Progenitor cell of endocrine pancreas (in vitro differentiated cells): ENCODE results near the gene LHX4. TPM values are rescaled to one million over a fixed set of nuclear protein-coding genes. Genes with fewer than 3 reads are reported as not detected.

Experiments used
- DNase-seq: peaks from one replicate; pipeline ENCODE4 v3.0.0; 2021; ENCODE audit warnings: low spot score; ENCODE audit not compliant: unreplicated experiment
- H3K27ac Mint-ChIP-seq: 2 replicates; pipeline ENCODE4 v1.8.0; 2021; ENCODE audit warnings: mild to moderate bottlenecking, moderate library complexity, mixed read lengths
- H3K27me3 Mint-ChIP-seq: 2 replicates; pipeline ENCODE4 v1.8.0; 2021; ENCODE audit warnings: mixed read lengths
- H3K36me3 Mint-ChIP-seq: 2 replicates; pipeline ENCODE4 v1.8.0; 2022; ENCODE audit warnings: mixed read lengths; ENCODE audit not compliant: insufficient read depth
- H3K4me1 Mint-ChIP-seq: 2 replicates; pipeline ENCODE4 v1.8.0; 2021; ENCODE audit warnings: low read depth, mixed read lengths
- H3K4me3 Mint-ChIP-seq: 2 replicates; pipeline ENCODE4 v1.8.0; 2021; ENCODE audit warnings: low read depth, mild to moderate bottlenecking, moderate library complexity, mixed read lengths
- H3K9me3 Mint-ChIP-seq: 2 replicates; pipeline ENCODE4 v1.8.0; 2021; ENCODE audit warnings: low read depth, mixed read lengths
- CTCF ChIP-seq: fragments of 200-600 bp; sonication (generic); IDR thresholded peaks from one replicate; pipeline ENCODE4 v1.5.0; 2021; ENCODE audit warnings: antibody characterized with exemption, mild to moderate bottlenecking; ENCODE audit not compliant: unreplicated experiment
- total RNA-seq: library from RNA; stranded (reverse); gene quantifications from 2 replicates; pipeline ENCODE4 v1.2.1, GENCODE V29; 2021

Gene LHX4
- total RNA-seq, 1 donor from 2014 or later, result 0.55 TPM

DNA sequence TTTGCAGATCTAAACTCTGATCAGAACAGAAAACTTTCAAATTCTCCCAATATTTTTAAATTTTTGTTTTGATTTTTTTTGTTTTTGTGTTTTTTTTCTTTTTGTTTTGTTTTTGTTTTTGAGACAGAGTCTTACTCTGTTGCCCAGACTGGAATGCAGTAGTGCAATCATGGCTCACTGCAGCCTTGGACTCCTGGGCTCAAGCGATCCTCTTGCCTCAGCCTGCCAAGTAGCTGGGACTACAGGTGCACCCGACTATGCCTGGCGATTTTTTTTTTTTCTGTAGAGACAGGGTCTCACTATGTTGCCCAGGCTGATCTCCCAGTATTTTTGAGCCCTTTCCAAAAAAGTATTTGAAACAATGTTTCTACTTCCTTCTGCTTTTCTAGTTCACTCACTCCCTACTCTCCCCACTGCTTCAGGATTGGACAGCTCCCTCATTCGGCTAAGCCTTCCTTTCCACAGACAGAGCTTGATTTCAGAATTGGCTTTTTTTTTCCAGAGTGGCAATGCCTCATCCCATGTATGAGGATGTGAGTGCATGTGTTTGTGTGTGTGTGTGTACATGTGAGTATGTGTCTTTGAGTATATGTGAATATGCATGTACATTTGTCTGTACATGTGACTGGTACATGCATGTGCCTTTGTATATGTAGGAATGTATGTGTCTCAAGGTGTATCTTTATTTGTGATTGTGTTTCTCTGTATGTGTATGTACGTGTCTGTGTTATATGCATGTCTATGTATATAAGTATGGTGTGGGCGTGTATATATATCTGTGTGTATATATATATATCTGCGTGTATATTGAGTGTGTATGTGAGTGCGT is 11.9 kb downstream of the LHX4 start:
- Mint-ChIP-seq H3K36me3 (no peaks in the 10 kb centered on the region), H3K27me3 (peaks cover 75% of the 10 kb centered on the region), H3K4me3 (no peak overlapping the region), H3K4me1 (peaks cover under 1% of the 10 kb centered on the region), H3K9me3 (no peaks in the 10 kb centered on the region), H3K27ac (no peak overlapping the region)
- TF ChIP-seq CTCF, result no peak
- DNase-seq, result no peak

- H3K36me3 Mint-ChIP-seq, result no peaks in the 10 kb centered on the region
- H3K4me1 Mint-ChIP-seq, result peaks cover 13% of the 10 kb centered on the region
- no peak for TF ChIP-seq CTCF
- H3K27me3 Mint-ChIP-seq, result peaks cover 57% of the 10 kb centered on the region
- H3K9me3 Mint-ChIP-seq, result no peaks in the 10 kb centered on the region
- H3K27ac Mint-ChIP-seq, result no peak overlapping the region
- no peak for DNase-seq
- no peak overlapping the region for H3K4me3 Mint-ChIP-seq
Observed at GRCh38 chr1:180243517-180244221, 13.6 kb downstream of the LHX4 start.

DNA sequence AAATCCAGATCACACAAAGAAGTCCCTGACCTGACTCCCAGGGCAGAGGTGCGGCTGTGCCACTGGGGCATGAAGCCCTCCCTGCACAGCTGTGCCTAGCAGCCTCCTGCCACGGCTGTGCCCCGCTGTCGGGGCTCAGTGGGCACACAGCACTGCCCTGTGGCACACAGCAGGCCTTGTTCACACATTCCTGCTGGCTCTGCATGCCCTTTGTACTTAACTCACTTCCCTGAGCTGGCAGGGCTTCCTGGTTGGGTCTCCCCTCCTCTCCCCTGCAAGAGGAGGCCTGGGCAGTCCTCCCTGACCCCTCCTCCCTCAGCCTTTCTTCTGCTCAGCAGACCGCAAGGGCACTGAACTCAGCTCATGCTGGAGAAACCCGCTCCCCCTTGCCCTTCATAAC is 14.8 kb downstream of the LHX4 start:
- Mint-ChIP-seq H3K4me3 (no peak overlapping the region), H3K9me3 (no peaks in the 10 kb centered on the region), H3K27ac (no peak overlapping the region), H3K36me3 (no peaks in the 10 kb centered on the region), H3K27me3 (peaks cover 48% of the 10 kb centered on the region), H3K4me1 (peaks cover 14% of the 10 kb centered on the region)
- TF ChIP-seq CTCF, result no peak
- no peak for DNase-seq

DNA sequence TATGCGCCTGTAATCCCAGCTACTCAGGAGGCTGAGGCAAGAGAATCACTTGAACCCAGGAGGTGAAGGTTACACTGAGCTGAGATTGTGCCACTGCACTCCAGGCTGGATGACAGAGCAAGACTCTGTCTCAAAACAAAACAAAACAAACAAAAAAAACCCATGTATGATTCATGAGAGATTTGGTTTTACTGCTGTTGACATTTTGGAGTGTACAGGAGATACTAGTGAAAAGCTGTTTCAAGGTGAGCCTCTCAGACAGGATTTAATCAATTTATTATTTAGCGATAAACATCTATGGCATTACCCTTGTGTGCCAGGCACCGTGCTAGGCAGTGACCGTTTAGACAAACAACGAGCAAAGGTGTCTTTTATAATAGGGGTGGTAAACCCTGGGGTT is 16.5 kb downstream of the LHX4 start:
- no peaks in the 10 kb centered on the region for H3K9me3 Mint-ChIP-seq
- peaks cover 35% of the 10 kb centered on the region for H3K27me3 Mint-ChIP-seq
- TF ChIP-seq CTCF, result no peak
- no peak overlapping the region for H3K4me3 Mint-ChIP-seq
- no peaks in the 10 kb centered on the region for H3K36me3 Mint-ChIP-seq
- no peak for DNase-seq
- H3K4me1 Mint-ChIP-seq, result peaks cover 14% of the 10 kb centered on the region
- H3K27ac Mint-ChIP-seq, result no peak overlapping the region

DNA sequence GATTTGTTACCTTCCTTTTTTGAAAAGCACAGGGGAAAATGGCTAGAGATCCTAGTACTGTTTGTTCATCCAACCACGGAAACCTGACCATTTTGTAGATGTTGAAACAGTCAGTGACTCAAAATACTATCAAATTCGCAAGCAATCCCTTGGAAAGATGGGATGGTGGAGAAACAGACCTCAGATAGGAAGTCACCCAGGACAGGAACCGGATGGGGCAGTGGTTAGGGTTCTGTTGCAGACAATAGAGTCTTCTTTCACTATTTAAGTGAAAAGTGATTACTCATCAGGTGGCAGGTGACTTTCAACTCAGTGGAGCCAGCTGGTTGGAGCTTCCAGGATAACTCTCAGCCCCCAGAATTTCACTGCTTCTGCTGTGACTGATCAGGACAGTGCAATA is 17.0 kb downstream of the LHX4 start:
- no peaks in the 10 kb centered on the region for H3K9me3 Mint-ChIP-seq
- DNase-seq, result no peak
- peaks cover 32% of the 10 kb centered on the region for H3K27me3 Mint-ChIP-seq
- H3K4me3 Mint-ChIP-seq, result no peak overlapping the region
- peaks cover 14% of the 10 kb centered on the region for H3K4me1 Mint-ChIP-seq
- H3K36me3 Mint-ChIP-seq, result no peaks in the 10 kb centered on the region
- no peak overlapping the region for H3K27ac Mint-ChIP-seq
- no peak for TF ChIP-seq CTCF
